GM12891 (cell line): Measurements from ENCODE around the gene GJA8.
"Not testable (repeated sequence)": the region's sequence is repeated elsewhere in the genome, so short reads cannot be mapped to it uniquely, and the experiment has no call there.

Experiments
- PAX5 ChIP-seq: IDR thresholded peaks from 2 replicates; pipeline ENCODE4 v1.6.1; 2011; ENCODE audit warnings: low read length, moderate library complexity, mild to moderate bottlenecking; ENCODE audit not compliant: insufficient read depth, severe bottlenecking
- POLR2A ChIP-seq: IDR thresholded peaks from 2 replicates; pipeline ENCODE4 v1.6.1; 2011; ENCODE audit warnings: low read depth, low read length, control low read depth
- POLR2AphosphoS5 ChIP-seq: IDR thresholded peaks from 2 replicates; pipeline ENCODE4 v1.6.1; 2011; ENCODE audit warnings: low read depth, low read length, control low read depth
- POU2F2 ChIP-seq: IDR thresholded peaks from 2 replicates; pipeline ENCODE4 v1.6.1; 2011; ENCODE audit warnings: low read depth, mild to moderate bottlenecking, control low read depth, low read length, moderate library complexity
- SPI1 ChIP-seq: IDR thresholded peaks from 2 replicates; pipeline ENCODE4 v1.6.1; 2011; ENCODE audit warnings: low read depth, low read length, control low read depth
- TAF1 ChIP-seq: IDR thresholded peaks from 2 replicates; pipeline ENCODE4 v1.6.1; 2011; ENCODE audit warnings: low read depth, low read length, control low read depth

GRCh38 chr1:147854989-147855388 is 47.6 kb upstream of the GJA8 start:
- TF ChIP-seq POLR2A, TAF1, POLR2AphosphoS5, PAX5, SPI1, POU2F2: not testable (repeated sequence)
